PFSK-1 (cell line): ENCODE data around the gene GRID1.

Experiments used
- FOXP2 ChIP-seq: optimal IDR thresholded peaks from 2 replicates; pipeline ENCODE3; 2011; ENCODE audit warnings: borderline replicate concordance, control low read depth, inconsistent platforms; ENCODE audit not compliant: insufficient read depth; ENCODE audit errors: extremely low read length, extremely low read depth
- POLR2AphosphoS5 ChIP-seq: IDR thresholded peaks from 2 replicates; pipeline ENCODE4 v1.6.1; 2012; ENCODE audit warnings: low read depth, mild to moderate bottlenecking, control low read depth, low read length, moderate library complexity
- REST ChIP-seq, 2 experiments: IDR thresholded peaks; 2 replicates each; pipeline versions ENCODE4 v1.6.1 to v1.8.0; 2011 to 2012; ENCODE audit warnings: low read depth in 2 of 2, low read length in 2 of 2, control low read depth in 1 of 2, inconsistent platforms in 1 of 2, mild to moderate bottlenecking in 1 of 2, moderate library complexity in 1 of 2; ENCODE audit not compliant: insufficient read depth in 1 of 2
- SIN3A ChIP-seq: IDR thresholded peaks from 2 replicates; pipeline ENCODE4 v1.6.1; 2012; ENCODE audit warnings: mild to moderate bottlenecking, low read length, moderate library complexity, borderline replicate concordance; ENCODE audit not compliant: insufficient read depth
- TAF1 ChIP-seq: IDR thresholded peaks from 2 replicates; pipeline ENCODE4 v1.6.1; 2012; ENCODE audit warnings: low read length, control low read depth, borderline replicate concordance; ENCODE audit not compliant: insufficient read depth

The GRID1 gene

GRCh38 chr10:86042161-86042560 lies 324.4 kb downstream of the GRID1 start:
- TF ChIP-seq FOXP2 (no peak), POLR2AphosphoS5 (no peak), REST (IDR thresholded peaks at IDR 0.05; ENCODE audit: insufficient read depth in 1 of 2, low read depth in 2 of 2, low read length in 2 of 2) (no peak), SIN3A (no peak), TAF1 (no peak)

GRCh38 chr10:86041116-86041515 lies 325.5 kb downstream of the GRID1 start:
- TF ChIP-seq SIN3A: no peak
- no peak for TF ChIP-seq FOXP2
- TF ChIP-seq REST (IDR thresholded peaks at IDR 0.05; ENCODE audit: insufficient read depth in 1 of 2, low read depth in 2 of 2, low read length in 2 of 2): no peak
- TF ChIP-seq POLR2AphosphoS5: no peak
- TF ChIP-seq TAF1: no peak

GRCh38 chr10:86038371-86038770 lies 328.2 kb downstream of the GRID1 start:
- TF ChIP-seq REST (IDR thresholded peaks at IDR 0.05; ENCODE audit: insufficient read depth in 1 of 2, low read depth in 2 of 2, low read length in 2 of 2) (no peak), TAF1 (no peak), SIN3A (no peak), POLR2AphosphoS5 (no peak), FOXP2 (no peak)

GRCh38 chr10:86037096-86037495 lies 329.5 kb downstream of the GRID1 start:
- TF ChIP-seq TAF1: no peak
- TF ChIP-seq REST (IDR thresholded peaks at IDR 0.05; ENCODE audit: insufficient read depth in 1 of 2, low read depth in 2 of 2, low read length in 2 of 2): no peak
- TF ChIP-seq POLR2AphosphoS5: no peak
- no peak for TF ChIP-seq SIN3A
- no peak for TF ChIP-seq FOXP2

- TF ChIP-seq FOXP2 (no peak), TAF1 (no peak), POLR2AphosphoS5 (no peak), SIN3A (no peak), REST (IDR thresholded peaks at IDR 0.05; ENCODE audit: insufficient read depth in 1 of 2, low read depth in 2 of 2, low read length in 2 of 2) (no peak)
Measured at GRCh38 chr10:86036544-86036831, 330.1 kb downstream of the GRID1 start.
